Activated CD8-positive, alpha-beta memory T cell treated with anti-CD3 and anti-CD28 coated beads, Interleukin-2, amount 50 U/mL, for 24 hours (primary cell): Measurements from ENCODE around the gene C1R.
"Not testable (repeated sequence)": the region's sequence is repeated elsewhere in the genome, so short reads cannot be mapped to it uniquely, and the experiment has no call there.

ENCODE experiments used
- DNase-seq: peaks from one replicate; pipeline ENCODE4 v3.0.0-alpha.2; 2020; ENCODE audit errors: extremely low read depth

The C1R gene

DNA sequence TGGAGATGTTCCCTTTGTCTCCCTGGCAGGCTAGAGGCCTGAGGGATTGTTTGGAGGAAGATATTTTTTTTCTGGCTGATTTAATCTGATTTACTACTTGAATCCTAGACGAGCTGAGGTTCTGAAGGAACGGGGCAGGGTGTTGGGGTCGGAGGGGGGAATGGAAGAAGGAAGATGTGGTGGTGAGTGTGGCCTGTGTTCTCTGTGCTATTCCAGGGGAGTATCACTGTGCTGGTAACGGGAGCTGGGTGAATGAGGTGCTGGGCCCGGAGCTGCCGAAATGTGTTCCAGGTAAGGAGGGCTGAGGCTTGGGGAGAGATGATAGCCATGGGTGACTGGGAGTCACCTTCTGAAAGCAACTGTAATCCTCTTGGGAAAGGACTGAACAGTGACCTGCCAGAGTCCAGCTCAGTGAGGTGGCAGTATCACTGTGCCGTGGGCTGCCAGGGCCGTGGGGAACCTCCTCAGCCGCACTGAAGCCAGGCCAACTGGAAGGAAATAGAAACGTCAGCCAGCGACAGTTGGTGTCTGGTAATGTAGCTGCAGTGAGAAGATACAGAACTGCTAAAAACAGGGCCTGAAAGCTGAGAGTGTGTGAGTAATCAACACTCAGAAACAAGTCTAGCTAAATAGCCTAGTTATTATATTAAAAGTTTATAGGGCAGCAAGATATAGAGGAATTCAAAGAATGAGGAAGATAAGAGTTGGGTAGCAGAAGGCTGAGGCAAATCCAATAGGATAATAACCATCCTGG lies 23.8 kb downstream of the C1R start:
- DNase-seq, result no peak

- DNase-seq, result no peak
Measured at GRCh38 chr12:7067096-7067495, 25.1 kb downstream of the C1R start.

DNA sequence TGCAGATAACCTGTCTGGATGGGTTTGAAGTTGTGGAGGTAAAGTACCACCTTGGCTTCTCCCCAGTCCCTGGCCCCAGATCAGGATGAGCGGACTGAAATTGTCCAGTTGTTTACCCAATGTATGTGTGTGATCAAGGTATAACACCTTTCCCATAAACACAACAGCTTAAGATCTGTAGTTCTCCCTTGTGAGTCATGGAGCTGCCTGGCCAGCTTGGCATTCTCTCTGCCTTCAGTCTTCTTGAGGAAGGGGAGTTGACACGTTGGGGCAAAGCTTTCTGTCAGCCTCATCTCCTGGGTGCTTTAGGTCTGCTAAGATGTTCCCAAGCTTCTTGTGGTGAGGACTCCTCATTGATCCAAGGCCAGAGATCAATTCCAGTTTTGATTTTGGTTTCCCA lies 25.6 kb downstream of the C1R start:
- no peak for DNase-seq

DNA sequence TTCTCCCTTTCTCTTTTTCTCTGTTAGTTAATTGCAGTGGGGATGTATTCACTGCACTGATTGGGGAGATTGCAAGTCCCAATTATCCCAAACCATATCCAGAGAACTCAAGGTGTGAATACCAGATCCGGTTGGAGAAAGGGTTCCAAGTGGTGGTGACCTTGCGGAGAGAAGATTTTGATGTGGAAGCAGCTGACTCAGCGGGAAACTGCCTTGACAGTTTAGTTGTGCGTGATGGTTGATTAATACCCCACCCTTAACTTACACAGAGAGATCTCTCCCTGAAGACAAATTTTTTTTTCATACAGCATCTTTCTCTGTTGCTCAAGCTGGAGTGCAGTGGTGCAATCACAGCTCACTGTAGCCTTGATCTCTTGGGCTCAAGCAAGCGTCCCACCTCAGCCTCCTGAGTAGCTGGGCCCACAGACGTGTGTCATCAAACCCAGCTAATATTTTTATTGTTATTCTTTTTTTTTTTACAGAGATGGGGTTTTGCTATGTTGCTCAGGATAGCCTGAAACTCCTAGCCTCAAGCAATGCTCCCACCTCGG lies 27.1 kb downstream of the C1R start:
- no peak for DNase-seq

DNA sequence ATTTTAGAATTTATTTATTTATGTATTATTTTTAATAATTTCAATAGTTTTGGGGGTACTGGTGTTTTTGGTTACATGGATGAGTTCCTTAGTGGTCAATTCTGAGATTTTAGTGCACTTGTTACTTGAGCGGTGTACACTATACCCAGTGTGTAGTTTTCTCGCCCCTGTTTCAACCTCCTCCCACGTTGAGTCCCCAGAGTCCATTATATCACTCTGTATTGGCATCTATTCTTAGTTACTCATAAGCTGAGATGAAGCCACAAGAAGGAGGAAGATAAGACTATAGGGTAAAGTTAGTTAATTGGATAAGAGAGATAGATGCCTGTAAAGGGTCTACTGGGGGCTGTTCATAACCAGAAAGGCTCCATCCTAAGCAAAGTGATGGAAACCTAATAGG lies 27.7 kb downstream of the C1R start:
- DNase-seq, result no peak

- no peak for DNase-seq
Measured at GRCh38 chr12:7061596-7061995, 30.6 kb downstream of the C1R start.

DNA sequence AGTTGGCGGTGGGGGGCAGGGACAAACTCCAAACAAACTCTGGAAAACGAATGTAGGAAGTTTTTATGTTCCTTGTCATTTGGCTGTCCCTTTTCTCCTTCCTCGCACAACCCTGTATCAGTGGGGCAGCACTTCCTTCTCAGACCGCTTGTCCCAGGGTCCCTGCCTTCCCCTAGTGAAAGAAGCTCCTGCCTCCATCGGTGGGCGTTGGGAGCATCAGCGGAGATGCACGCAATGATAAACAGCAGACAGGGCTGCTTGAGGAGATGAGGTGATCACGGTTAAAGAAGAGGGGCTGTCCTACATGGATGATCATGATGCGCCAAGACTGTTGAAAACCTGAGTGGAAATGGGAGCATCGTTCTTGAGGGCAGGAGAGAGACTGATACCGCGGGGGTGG lies 31.1 kb downstream of the C1R start:
- no peak for DNase-seq

- no peak for DNase-seq
Measured at GRCh38 chr12:7060353-7060954, 31.8 kb downstream of the C1R start, which contains the start of gene C1S. TSS of gene C1S (plus strand) at chr12:7060718. CDS start at chr12:7061913, 1,195 bp downstream.

- no peak for DNase-seq
Measured at GRCh38 chr12:7059780-7060179, 32.5 kb downstream of the C1R start.

DNA sequence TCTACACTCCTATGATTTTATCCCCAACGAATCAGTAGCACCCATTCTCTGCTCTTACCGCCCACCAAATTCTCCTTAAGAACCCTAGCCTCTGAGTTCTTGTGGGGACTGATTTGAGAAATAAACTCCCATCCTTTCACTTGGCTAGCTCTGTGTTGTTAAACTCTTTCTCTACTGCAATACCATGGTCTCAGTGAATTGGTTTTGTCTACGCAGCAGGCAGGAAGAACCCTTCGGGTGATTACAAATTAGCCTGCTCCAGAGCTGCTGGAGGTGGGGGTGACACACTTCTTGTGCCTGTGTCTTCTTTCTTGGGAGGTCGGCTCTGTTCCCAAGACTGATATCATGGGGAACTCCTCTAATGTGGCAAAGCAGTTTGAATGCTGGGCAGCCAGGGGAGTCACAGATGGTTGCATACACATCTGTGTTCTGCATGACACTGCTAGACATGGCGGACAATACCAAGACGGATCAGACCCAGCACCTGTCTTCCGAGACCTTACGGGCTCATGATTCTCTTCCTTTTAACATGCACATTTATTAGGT lies 33.3 kb downstream of the C1R start:
- no peak for DNase-seq

DNA sequence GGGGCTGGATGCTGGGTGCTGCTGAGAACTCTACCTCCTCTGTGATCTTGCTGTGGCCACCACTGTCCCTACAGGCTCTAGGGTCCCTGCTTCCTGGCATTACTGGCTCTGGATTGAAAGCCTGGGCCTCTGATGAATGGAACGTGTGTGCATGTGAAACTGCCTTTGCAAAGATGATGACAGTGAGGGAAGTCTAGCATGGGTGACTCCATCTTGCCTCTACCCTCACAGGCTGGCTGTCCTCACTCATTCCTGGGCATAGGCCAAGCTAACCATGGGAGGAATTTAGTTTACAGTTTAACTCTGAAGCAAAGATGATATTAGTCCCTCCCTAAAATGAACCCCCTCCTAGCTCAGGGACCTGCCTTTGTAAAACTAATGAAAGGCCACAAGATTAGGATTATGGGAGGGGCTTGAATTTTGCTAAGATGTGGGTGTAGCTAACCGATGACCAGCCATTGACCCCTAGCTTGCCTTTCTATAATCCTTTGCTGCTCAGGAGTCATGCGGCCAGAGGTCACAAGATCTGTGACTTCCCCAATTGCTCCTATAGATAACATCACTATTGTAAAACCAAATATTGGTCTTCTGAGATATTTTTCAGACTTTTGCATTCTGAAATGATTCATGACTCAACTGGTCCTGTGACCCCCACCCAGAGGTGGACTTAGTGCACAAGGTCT lies 33.9 kb downstream of the C1R start:
- DNase-seq, result no peak

- not testable (repeated sequence) for DNase-seq
Measured at GRCh38 chr12:7055736-7056135, 36.5 kb downstream of the C1R start.

DNA sequence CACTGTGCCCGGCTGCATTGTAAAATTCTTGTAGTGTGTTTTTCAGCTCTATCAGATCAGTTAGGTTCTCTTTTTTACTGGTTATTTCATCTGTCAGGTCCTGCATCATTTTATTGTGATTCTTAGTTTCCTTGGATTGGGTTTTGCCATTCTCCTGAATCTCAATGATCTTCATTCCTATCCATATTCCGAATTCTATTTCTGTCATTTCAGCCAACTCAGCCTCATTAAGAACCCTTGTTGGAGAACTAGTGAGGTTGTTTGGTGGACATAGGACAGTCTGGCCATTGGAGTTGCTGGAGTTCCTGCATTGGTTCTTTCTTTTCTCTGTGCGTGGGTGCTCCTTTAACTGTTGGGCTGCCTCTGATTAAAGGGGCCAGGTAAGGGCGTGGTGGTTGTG lies 37.3 kb downstream of the C1R start:
- no peak for DNase-seq

- DNase-seq, result not testable (repeated sequence)
Measured at GRCh38 chr12:7049973-7050372, 42.3 kb downstream of the C1R start.

- not testable (repeated sequence) for DNase-seq
Measured at GRCh38 chr12:7049445-7049951, 42.7 kb downstream of the C1R start.

GRCh38 chr12:7047306-7047705 lies 44.9 kb downstream of the C1R start:
- no peak for DNase-seq

DNA sequence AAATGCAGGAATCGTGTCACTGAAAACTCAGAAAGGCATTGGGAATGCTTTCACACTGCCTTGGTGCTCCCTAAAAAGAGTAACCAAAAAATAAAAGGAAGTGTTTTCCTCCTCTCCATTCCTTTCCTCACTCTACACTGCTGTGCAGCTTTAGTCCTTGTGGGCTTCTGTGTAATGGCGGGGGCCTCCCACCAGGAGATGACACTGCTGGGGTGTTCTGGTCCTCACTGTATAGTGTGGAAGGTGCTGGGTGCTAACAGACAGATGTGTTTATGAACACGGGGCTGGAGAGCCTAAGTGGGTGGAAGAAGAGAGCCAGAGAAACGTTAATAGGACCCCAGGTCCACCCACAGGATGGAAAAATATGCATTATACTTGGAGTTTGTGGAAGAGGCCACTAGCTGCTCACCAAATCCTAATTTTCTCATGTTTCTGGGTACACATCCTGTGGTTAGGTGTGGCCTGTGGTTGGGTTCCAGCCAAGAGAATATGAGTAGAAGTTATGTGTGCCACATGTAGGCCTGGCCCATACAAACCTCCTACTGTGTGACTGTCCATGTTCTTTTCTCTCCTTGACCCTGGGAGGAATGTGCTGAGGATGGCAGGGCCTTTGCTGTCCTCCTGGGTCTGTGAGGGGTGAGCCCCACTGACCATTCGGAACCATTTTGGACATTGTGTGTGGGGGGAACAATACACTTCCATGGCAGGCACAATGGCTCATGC lies 45.7 kb downstream of the C1R start:
- no peak for DNase-seq

DNA sequence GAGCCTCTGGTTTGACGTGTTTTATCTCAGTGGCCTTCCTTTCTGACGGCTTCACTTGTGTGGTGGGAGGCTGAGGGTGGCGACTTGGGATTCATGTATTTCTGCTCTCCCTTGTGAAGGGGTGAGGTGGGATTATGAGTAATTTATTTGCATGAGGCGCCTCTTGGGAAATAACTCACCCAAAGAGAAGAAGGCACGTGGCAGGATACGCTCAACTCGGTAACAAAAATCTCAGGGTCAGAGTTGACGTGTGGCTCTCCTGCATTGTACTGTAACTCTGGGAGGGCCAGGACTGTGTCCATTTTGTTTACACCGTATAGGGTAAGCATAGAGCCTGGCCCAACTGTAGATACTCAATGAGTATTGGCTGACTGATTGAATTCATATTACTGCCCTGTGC lies 46.3 kb downstream of the C1R start:
- DNase-seq, result no peak

DNA sequence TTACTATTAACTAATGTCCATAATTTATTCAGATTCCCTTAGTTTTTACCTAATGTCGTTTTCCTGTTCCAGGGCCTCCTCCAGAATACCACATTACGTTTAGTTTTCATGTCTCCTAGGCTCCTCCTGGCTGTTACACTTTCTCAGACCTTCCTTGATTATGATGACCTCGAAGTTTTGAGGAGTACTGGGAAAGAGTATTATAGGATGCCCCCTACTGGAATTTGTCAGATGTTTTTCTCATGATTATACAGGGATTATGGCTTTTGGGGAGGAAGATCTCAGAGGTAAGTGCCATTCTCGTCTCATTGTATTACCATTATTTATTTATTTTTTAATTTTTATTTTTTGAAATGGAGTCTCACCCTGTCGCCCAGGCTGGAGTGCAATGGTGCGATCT lies 49.4 kb downstream of the C1R start:
- no peak for DNase-seq

GRCh38 chr12:7039403-7039802 lies 52.8 kb downstream of the C1R start:
- no peak for DNase-seq

- DNase-seq, result no peak
Measured at GRCh38 chr12:7038591-7038990, 53.7 kb downstream of the C1R start.

GRCh38 chr12:7037411-7037810 lies 54.8 kb downstream of the C1R start:
- not testable (repeated sequence) for DNase-seq
